ENCODE data around the gene NTHL1. TPM values are rescaled to one million over a fixed set of nuclear protein-coding genes. Genes with fewer than 3 reads are reported as not detected.
A peak's percentile ranks its signal among the peaks of the same experiment; 100 is the strongest.

The NTHL1 gene
- total RNA-seq, 4 donors from 2014 or later = 6.1 to 38.7 (median 25.0) TPM

GRCh38 chr16:2060346-2060745 lies 12.7 kb upstream of the NTHL1 start:
- TF ChIP-seq, protein P1, sequence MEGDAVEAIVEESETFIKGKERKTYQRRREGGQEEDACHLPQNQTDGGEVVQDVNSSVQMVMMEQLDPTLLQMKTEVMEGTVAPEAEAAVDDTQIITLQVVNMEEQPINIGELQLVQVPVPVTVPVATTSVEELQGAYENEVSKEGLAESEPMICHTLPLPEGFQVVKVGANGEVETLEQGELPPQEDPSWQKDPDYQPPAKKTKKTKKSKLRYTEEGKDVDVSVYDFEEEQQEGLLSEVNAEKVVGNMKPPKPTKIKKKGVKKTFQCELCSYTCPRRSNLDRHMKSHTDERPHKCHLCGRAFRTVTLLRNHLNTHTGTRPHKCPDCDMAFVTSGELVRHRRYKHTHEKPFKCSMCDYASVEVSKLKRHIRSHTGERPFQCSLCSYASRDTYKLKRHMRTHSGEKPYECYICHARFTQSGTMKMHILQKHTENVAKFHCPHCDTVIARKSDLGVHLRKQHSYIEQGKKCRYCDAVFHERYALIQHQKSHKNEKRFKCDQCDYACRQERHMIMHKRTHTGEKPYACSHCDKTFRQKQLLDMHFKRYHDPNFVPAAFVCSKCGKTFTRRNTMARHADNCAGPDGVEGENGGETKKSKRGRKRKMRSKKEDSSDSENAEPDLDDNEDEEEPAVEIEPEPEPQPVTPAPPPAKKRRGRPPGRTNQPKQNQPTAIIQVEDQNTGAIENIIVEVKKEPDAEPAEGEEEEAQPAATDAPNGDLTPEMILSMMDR (IDR thresholded peaks at IDR 0.05) = no peak
- no peak for TF ChIP-seq POLR2A (IDR thresholded peaks at IDR 0.05)
- Histone ChIP-seq H3K4me1 (peaks cover 16 to 25% of the 10 kb centered on the region in 2 donors), H3K4me3 (replicated peaks in 1 of 3) (no peak overlapping the region), H3K27ac (no peak overlapping the region), H3K27me3 (no peaks in the 10 kb centered on the region), H3K9me3 (no peaks in the 10 kb centered on the region), H3K36me3 (peaks cover 16 to 26% of the 10 kb centered on the region in 2 donors)
- intact Hi-C loops (cut with DNase I) = no loop called here
- no peak for DNase-seq
- 91 to 96% methylated on average over 9 to 15 of the region's 17 CpGs for WGBS, 2 donors

- intact Hi-C loops (cut with DNase I) = no loop called here
- H3K36me3 ChIP-seq = peaks cover 12 to 23% of the 10 kb centered on the region in 2 donors
Measured at GRCh38 chr16:2058872-2059271, 11.2 kb upstream of the NTHL1 start.

DNA sequence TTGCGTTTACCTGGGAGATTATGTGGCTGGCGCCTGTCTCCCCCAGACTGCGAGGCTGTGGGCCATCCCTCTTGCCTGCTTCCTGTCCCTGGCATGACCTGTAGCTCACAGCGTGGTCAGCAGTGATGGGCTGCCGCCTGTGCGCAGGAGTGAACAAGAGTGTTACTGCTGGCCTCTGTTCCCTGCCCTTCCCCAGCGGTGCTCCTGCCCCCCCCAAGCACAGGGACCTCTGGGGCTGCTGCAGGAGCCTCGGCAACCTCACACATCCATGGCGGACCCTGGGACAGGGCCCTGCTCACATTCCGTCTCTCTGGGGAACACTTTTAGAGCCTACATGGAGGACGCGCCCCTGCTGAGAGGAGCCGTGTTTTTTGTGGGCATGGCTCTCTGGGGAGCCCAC lies 10.8 kb upstream of the NTHL1 start:
- peak in 1 of 2 donors; percentile 18 for DNase-seq
- H3K4me1 ChIP-seq = peaks cover 16 to 32% of the 10 kb centered on the region in 2 donors
- H3K27ac ChIP-seq = peak overlapping the region; percentile 78 to 88 (median 81)
- intact Hi-C loops (cut with DNase I) = no loop called here
- H3K36me3 ChIP-seq = peaks cover 14 to 24% of the 10 kb centered on the region in 2 donors
- WGBS, 2 donors = 54 to 71% methylated on average over 7 to 13 of the region's 13 CpGs
- no peaks in the 10 kb centered on the region for H3K9me3 ChIP-seq
- H3K27me3 ChIP-seq = no peaks in the 10 kb centered on the region
- H3K4me3 ChIP-seq (replicated peaks in 1 of 3) = no peak overlapping the region
- TF ChIP-seq, protein P1 (IDR thresholded peaks at IDR 0.05) = no peak
- no peak for TF ChIP-seq POLR2A (IDR thresholded peaks at IDR 0.05)

More at GRCh38 chr16:2058872-2059271, 11.2 kb upstream of the NTHL1 start:
- Histone ChIP-seq H3K4me3 (replicated peaks in 1 of 3) (no peak overlapping the region), H3K27me3 (no peaks in the 10 kb centered on the region), H3K4me1 (peaks cover 16 to 32% of the 10 kb centered on the region in 2 donors), H3K9me3 (no peaks in the 10 kb centered on the region), H3K27ac (peak overlapping the region; percentile 78 to 88 (median 81))
- TF ChIP-seq, protein P1 (IDR thresholded peaks at IDR 0.05) = peak in 1 of 6 experiments; percentile 10
- no peak for TF ChIP-seq POLR2A (IDR thresholded peaks at IDR 0.05)
- peak; percentile 86 to 89 for DNase-seq
- WGBS, 2 donors = 34 to 57% methylated on average over 10 of the region's 10 CpGs

GRCh38 chr16:2057438-2057837 lies 9.8 kb upstream of the NTHL1 start:
- H3K4me1 ChIP-seq = peaks cover 16 to 32% of the 10 kb centered on the region in 2 donors
- H3K4me3 ChIP-seq (replicated peaks in 1 of 3) = no peak overlapping the region
- no peaks in the 10 kb centered on the region for H3K9me3 ChIP-seq
- DNase-seq = no peak
- peak overlapping the region; percentile 74 to 78 (median 75) for H3K27ac ChIP-seq
- TF ChIP-seq POLR2A (IDR thresholded peaks at IDR 0.05) = no peak
- TF ChIP-seq, protein P1 (IDR thresholded peaks at IDR 0.05) = peak in 1 of 6 experiments; percentile 23
- no peaks in the 10 kb centered on the region for H3K27me3 ChIP-seq
- peaks cover 10 to 19% of the 10 kb centered on the region in 2 donors for H3K36me3 ChIP-seq
- 82 to 84% methylated on average over 8 to 10 of the region's 10 CpGs for WGBS, 2 donors
- intact Hi-C loops (cut with DNase I) = no loop called here

- Histone ChIP-seq H3K9me3 (no peaks in the 10 kb centered on the region), H3K27me3 (no peaks in the 10 kb centered on the region), H3K4me3 (replicated peaks in 1 of 3) (no peak overlapping the region), H3K27ac (peak overlapping the region; percentile 74 to 78 (median 75)), H3K4me1 (peaks cover 16 to 32% of the 10 kb centered on the region in 2 donors), H3K36me3 (peaks cover 10 to 18% of the 10 kb centered on the region in 2 donors)
- peak; percentile 90 to 93 for DNase-seq
- WGBS, 2 donors = 66 to 85% methylated on average over 8 to 12 of the region's 19 CpGs
- TF ChIP-seq POLR2A (IDR thresholded peaks at IDR 0.05) = peak in 1 of 2 donors; percentile 24
- TF ChIP-seq, protein P1 (IDR thresholded peaks at IDR 0.05) = peak in 5 of 6 experiments; percentile 34 to 77 (median 72)
- intact Hi-C loops (cut with DNase I) = no loop called here
Measured at GRCh38 chr16:2056681-2057407, 9.2 kb upstream of the NTHL1 start.
